ENCODE results near the gene NFKBIA. TPM values are rescaled to one million over a fixed set of nuclear protein-coding genes. Genes with fewer than 3 reads are reported as not detected.

The NFKBIA gene
- total and polyA plus RNA-seq, 2 of the 8 experiments (the other 6 are each of a cell fraction or from before 2014, with no cell fraction given): 25.9 to 49.7 TPM

GRCh38 chr14:35405304-35405996, 901 bp upstream of the NFKBIA start:
- no peak overlapping the region for H2BK20ac ChIP-seq (ENCODE audit: low read length)
- H3K4me2 ChIP-seq (ENCODE audit: insufficient read depth in 1 of 2, low read depth in 2 of 2, low read length in 2 of 2): peak overlapping the region; percentile 95 to 96
- no peak overlapping the region for H2BK120ac ChIP-seq (replicated peaks; ENCODE audit: low read depth, low read length)
- no peak overlapping the region for H3K4ac ChIP-seq (replicated peaks; ENCODE audit: insufficient read length, low read depth, low read length)
- peaks cover 0 to 15% of the 10 kb centered on the region in 2 experiments; a peak in 3 of 4 replicates for H3K79me2 ChIP-seq (ENCODE audit: control insufficient read depth in 1 of 2, insufficient read depth in 2 of 2, low read length in 2 of 2)
- no peak overlapping the region for H2AK5ac ChIP-seq (ENCODE audit: low read depth, low read length)
- H3K36me3 ChIP-seq (ENCODE audit: control insufficient read depth in 2 of 4, insufficient read depth in 4 of 4, low read length in 3 of 4): peaks cover 12 to 31% (median 23%) of the 10 kb centered on the region in 4 experiments
- DNase-seq (ENCODE audit: low read depth in 1 of 2, low spot score in 2 of 2): no peak
- H3K27me3 ChIP-seq (replicated peaks in 1 of 4; ENCODE audit: control insufficient read depth in 3 of 4, extremely low read depth in 1 of 4, insufficient read depth in 3 of 4, low read length in 3 of 4): no peaks in the 10 kb centered on the region
- H3K4me3 ChIP-seq (ENCODE audit: extremely low read depth in 1 of 4, insufficient read depth in 2 of 4, low read depth in 3 of 4, low read length in 4 of 4): peak overlapping the region; percentile 77 to 99 (median 90)
- H4K5ac ChIP-seq (ENCODE audit: insufficient read length, low read depth, low read length): no peak overlapping the region
- FAIRE-seq: no peak
- no peaks in the 10 kb centered on the region for H3K9me3 ChIP-seq (ENCODE audit: insufficient read depth in 2 of 2, low read depth in 1 of 2, low read length in 1 of 2)
- peak overlapping the region; percentile 81; the same call in 1 of the 2 replicates for H2BK12ac ChIP-seq (ENCODE audit: low read depth, low read length)
- H3K14ac ChIP-seq (ENCODE audit: insufficient read length): no peak overlapping the region
- H2BK15ac ChIP-seq (ENCODE audit: low read length): no peak overlapping the region
- peaks cover 6% of the 10 kb centered on the region; the same call in 1 of the 2 replicates for H3K79me1 ChIP-seq (ENCODE audit: low read depth, low read length)
- H3K18ac ChIP-seq (ENCODE audit: extremely low read depth, low read length): peak overlapping the region; percentile 71; the same call in 1 of the 2 replicates
- H2BK5ac ChIP-seq (ENCODE audit: low read depth, low read length): peak overlapping the region; percentile 68
- 0 out of 2 replicates have a peak overlapping the region, but pooled peaks have one; percentile 52 for H2AFZ ChIP-seq (ENCODE audit: low read length)
- no peak overlapping the region; the same call in 1 of the 2 replicates for H4K8ac ChIP-seq (ENCODE audit: extremely low read depth, insufficient read depth, low read length)
- no peak overlapping the region for H4K91ac ChIP-seq (replicated peaks; ENCODE audit: insufficient read length, low read length)
- ChIA-PET CTCF (ENCODE audit: partially characterized antibody) (interaction anchor here (0.6 to 3.3 kb wide), 23 partner anchors 8 to 422 kb away, joined by 3 to 18 read pairs (median 4); partner anchors contain the start of gene SRP54), POLR2A (ENCODE audit: partially characterized antibody) (interaction anchor here (0.6 to 4.8 kb wide), 27 partner anchors 9 to 705 kb away, joined by 3 to 48 read pairs (median 6); partner anchors contain the start of genes PPP2R3C, PRORP and PSMA6)
- H4K20me1 ChIP-seq (replicated peaks in 1 of 2; ENCODE audit: control insufficient read depth in 1 of 2, insufficient read depth in 2 of 2, low read length in 2 of 2): peaks cover 2 to 3% of the 10 kb centered on the region in 2 experiments
- peak overlapping the region; percentile 96 for H3K27ac ChIP-seq (ENCODE audit: low read depth, low read length)
- peaks cover 9% of the 10 kb centered on the region for H3K23me2 ChIP-seq (ENCODE audit: low read depth, low read length)
- H3K56ac ChIP-seq (replicated peaks; ENCODE audit: insufficient read length, low read depth, low read length): peak overlapping the region; percentile 22
- no peak overlapping the region for H3K23ac ChIP-seq (ENCODE audit: insufficient read length)
- WGBS, 2 experiments (ENCODE audit: extremely low coverage in 1 of 2, insufficient coverage in 1 of 2, insufficient read length in 1 of 2, insufficient replicate concordance in 2 of 2, low coverage in 1 of 2, low lambda C conversion rate in 2 of 2, missing lambda C conversion rate in 1 of 2): 42% methylated on average over 14 of the region's 14 CpGs; no CpG with 5 or more reads in 1 of the 2 experiments
- H3K9ac ChIP-seq (replicated peaks in 1 of 4; ENCODE audit: extremely low read depth in 1 of 4, low read depth in 3 of 4, low read length in 3 of 4): peak overlapping the region in 2 of 4 experiments; percentile 89 to 95; a peak in 3 of 7 replicates
- peaks cover 4 to 19% (median 12%) of the 10 kb centered on the region in 4 experiments for H3K4me1 ChIP-seq (replicated peaks in 1 of 4; ENCODE audit: control insufficient read depth in 3 of 4, insufficient read depth in 4 of 4, low read length in 3 of 4)
- TF ChIP-seq CBX8 (IDR thresholded peaks at IDR 0.05; ENCODE audit: borderline replicate concordance, low read depth, low read length): no peak
- TF ChIP-seq KDM1A (IDR thresholded peaks at IDR 0.05; ENCODE audit: borderline replicate concordance, low read length): no peak
- TF ChIP-seq HDAC6 (IDR thresholded peaks at IDR 0.05; ENCODE audit: low read depth, low read length): no peak
- TF ChIP-seq TBP (IDR thresholded peaks at IDR 0.05; ENCODE audit: low read depth, low read length): no peak
- TF ChIP-seq RNF2 (IDR thresholded peaks at IDR 0.05; ENCODE audit: borderline replicate concordance, low read depth, low read length, missing control alignments, poor library complexity, severe bottlenecking): no peak
- no peak for TF ChIP-seq ASH2L (IDR thresholded peaks at IDR 0.05; ENCODE audit: low read length)
- no peak for TF ChIP-seq BCL11A (IDR thresholded peaks at IDR 0.05; ENCODE audit: low read depth in 2 of 2, low read length in 2 of 2)
- TF ChIP-seq USF2 (IDR thresholded peaks at IDR 0.05; ENCODE audit: low read length): no peak
- 0 out of 2 replicates have a peak, but pooled peaks have one; percentile 8 for TF ChIP-seq CHD2 (IDR thresholded peaks at IDR 0.05; ENCODE audit: low read length)
- TF ChIP-seq BACH1 (IDR thresholded peaks at IDR 0.05; ENCODE audit: low read length): 0 out of 2 replicates have a peak, but pooled peaks have one; percentile 3

Data from H1 (cell line).